Trophoblast cell (in vitro differentiated cells and primary cell): ENCODE results near the gene MIB2.
"Not testable (repeated sequence)": the region's sequence is repeated elsewhere in the genome, so short reads cannot be mapped to it uniquely, and the experiment has no call there.

Experiments used
- DNase-seq, 2 donors: peaks; one replicate each; pipeline ENCODE4 v3.0.0-alpha.2; 2016
- H2AFZ ChIP-seq: 2 replicates; pipeline ENCODE4 v1.6.1; 2013; ENCODE audit warnings: low read length, moderate library complexity, mild to moderate bottlenecking; ENCODE audit not compliant: insufficient read depth, poor library complexity
- H2AK5ac ChIP-seq: 2 replicates; pipeline ENCODE4 v1.6.1; 2013; ENCODE audit warnings: mild to moderate bottlenecking, low read length
- H2BK120ac ChIP-seq: 2 replicates; pipeline ENCODE4 v1.6.1; 2013; ENCODE audit warnings: low read length, mild to moderate bottlenecking, moderate library complexity; ENCODE audit not compliant: insufficient read depth, poor library complexity
- H2BK12ac ChIP-seq: 2 replicates; pipeline ENCODE4 v1.6.1; 2013; ENCODE audit warnings: mild to moderate bottlenecking, low read length, moderate library complexity
- H2BK5ac ChIP-seq: 2 replicates; pipeline ENCODE4 v1.6.1; 2013; ENCODE audit warnings: low read length, low read depth, moderate library complexity, mild to moderate bottlenecking; ENCODE audit not compliant: poor library complexity
- H3K14ac ChIP-seq: 2 replicates; pipeline ENCODE4 v1.6.1; 2013; ENCODE audit warnings: mild to moderate bottlenecking, low read length
- H3K18ac ChIP-seq: 2 replicates; pipeline ENCODE4 v1.6.1; 2013; ENCODE audit warnings: mild to moderate bottlenecking, low read length
- H3K23ac ChIP-seq: 2 replicates; pipeline ENCODE4 v1.6.1; 2013; ENCODE audit warnings: low read length
- H3K27ac ChIP-seq: 2 replicates; pipeline ENCODE4 v1.5.1; 2013; ENCODE audit warnings: low read depth, mild to moderate bottlenecking, inconsistent platforms, low read length, moderate library complexity
- H3K27me3 ChIP-seq: 2 replicates; pipeline ENCODE4 v1.6.1; 2013; ENCODE audit warnings: inconsistent platforms, mild to moderate bottlenecking, low read length, moderate library complexity; ENCODE audit not compliant: insufficient read depth
- H3K36me3 ChIP-seq, 2 experiments: 1 replicate in 1 of 2; 2 replicates in 1 of 2; pipeline ENCODE4 v1.6.1; 2013; ENCODE audit warnings: low read length in 2 of 2, mild to moderate bottlenecking in 2 of 2, moderate library complexity in 1 of 2; ENCODE audit not compliant: insufficient read depth in 2 of 2, control insufficient read depth in 1 of 2
- H3K4ac ChIP-seq: 2 replicates; pipeline ENCODE4 v1.6.1; 2013; ENCODE audit warnings: low read depth, mild to moderate bottlenecking, low read length, moderate library complexity
- H3K4me1 ChIP-seq, 2 experiments: 1 replicate in 1 of 2; 2 replicates in 1 of 2; pipeline ENCODE4 v1.6.1; 2013; ENCODE audit warnings: low read length in 2 of 2, mild to moderate bottlenecking in 2 of 2, moderate library complexity in 1 of 2; ENCODE audit not compliant: insufficient read depth in 2 of 2, control insufficient read depth in 1 of 2
- H3K4me2 ChIP-seq: 2 replicates; pipeline ENCODE4 v1.6.1; 2013; ENCODE audit warnings: inconsistent platforms, mild to moderate bottlenecking, low read length, moderate library complexity
- H3K4me3 ChIP-seq: 2 replicates; pipeline ENCODE4 v1.5.1; 2013; ENCODE audit warnings: mild to moderate bottlenecking, low read depth, low read length, inconsistent platforms
- H3K79me1 ChIP-seq: one replicate; pipeline ENCODE4 v1.6.1; 2013; ENCODE audit warnings: low read length
- H3K79me2 ChIP-seq: 2 replicates; pipeline ENCODE4 v1.6.1; 2013; ENCODE audit warnings: low read length, mild to moderate bottlenecking; ENCODE audit not compliant: control insufficient read depth, insufficient read depth, poor library complexity
- H3K9ac ChIP-seq: 2 replicates; pipeline ENCODE4 v1.6.1; 2013; ENCODE audit warnings: mild to moderate bottlenecking, low read length
- H3K9me3 ChIP-seq: 2 replicates; pipeline ENCODE4 v1.6.1; 2013; ENCODE audit warnings: low read depth, mild to moderate bottlenecking, control low read depth, inconsistent platforms, low read length; ENCODE audit not compliant: insufficient read depth
- H4K12ac ChIP-seq: 2 replicates; pipeline ENCODE4 v1.6.1; 2013; ENCODE audit warnings: low read depth, mild to moderate bottlenecking, low read length, moderate library complexity
- H4K8ac ChIP-seq: 2 replicates; pipeline ENCODE4 v1.6.1; 2013; ENCODE audit warnings: low read depth, mild to moderate bottlenecking, low read length, moderate library complexity
- H4K91ac ChIP-seq: one replicate; pipeline ENCODE4 v1.6.1; 2013; ENCODE audit warnings: low read depth, mild to moderate bottlenecking, low read length, moderate library complexity
- WGBS: extraction: QIAGEN DNeasy Blood & Tissue Kit; methylation state at CpG from one replicate; pipeline ENCODE4 v1.1.7; 2013; ENCODE audit warnings: missing lambda C conversion rate; ENCODE audit not compliant: insufficient read length, insufficient coverage; ENCODE audit errors: extremely low coverage; 5-methylcytosine and 5-hydroxymethylcytosine counted together

The MIB2 gene

GRCh38 chr1:1636621-1637478, 21.6 kb downstream of the MIB2 start:
- H3K4me1 ChIP-seq, DNase-seq, H2BK5ac ChIP-seq, H4K8ac ChIP-seq, H2AK5ac ChIP-seq, H3K4ac ChIP-seq, H4K12ac ChIP-seq, H3K79me1 ChIP-seq, H4K91ac ChIP-seq, H3K4me2 ChIP-seq, H3K27ac ChIP-seq, H3K18ac ChIP-seq, H3K9ac ChIP-seq, H3K14ac ChIP-seq, H2BK120ac ChIP-seq, H3K9me3 ChIP-seq, H2AFZ ChIP-seq, H3K23ac ChIP-seq, H3K4me3 ChIP-seq, H2BK12ac ChIP-seq, H3K79me2 ChIP-seq, H3K27me3 ChIP-seq: not testable (repeated sequence)
- H3K36me3 ChIP-seq: peaks cover 28 to 38% of the 10 kb centered on the region in 2 experiments
- no CpG with 5 or more reads among the region's 37 CpGs for WGBS

DNA sequence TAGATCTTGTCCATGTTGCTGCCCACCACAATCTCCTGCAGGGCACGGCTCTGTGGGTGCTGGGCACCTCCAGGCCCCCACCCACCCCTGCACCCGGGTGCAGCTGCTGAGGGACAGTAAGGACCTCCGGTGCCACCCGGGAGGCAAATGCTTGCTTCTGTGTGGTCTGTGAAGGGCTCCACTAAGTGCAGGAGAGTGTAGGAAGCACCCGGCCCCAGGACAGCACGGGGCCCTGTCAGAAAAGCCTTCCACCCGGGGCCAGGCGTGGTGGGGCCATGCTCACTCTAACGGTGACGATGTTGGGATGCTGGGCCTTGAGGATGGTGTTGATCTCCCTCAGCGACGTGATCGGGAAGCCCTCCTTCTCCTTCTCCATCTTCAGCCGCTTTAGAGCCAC, 22.2 kb downstream of the MIB2 start:
- H3K27me3 ChIP-seq, H2AFZ ChIP-seq, H3K79me1 ChIP-seq, H3K4ac ChIP-seq, H2BK5ac ChIP-seq, H3K4me1 ChIP-seq, H3K9me3 ChIP-seq, H2AK5ac ChIP-seq, H3K14ac ChIP-seq, H3K4me2 ChIP-seq, H3K18ac ChIP-seq, H2BK120ac ChIP-seq, H4K12ac ChIP-seq, H3K79me2 ChIP-seq, H3K27ac ChIP-seq, H4K91ac ChIP-seq, H4K8ac ChIP-seq, H3K4me3 ChIP-seq, DNase-seq, H3K23ac ChIP-seq, H3K9ac ChIP-seq, H2BK12ac ChIP-seq: not testable (repeated sequence)
- no CpG with 5 or more reads among the region's 14 CpGs for WGBS
- peaks cover 28 to 38% of the 10 kb centered on the region in 2 experiments for H3K36me3 ChIP-seq

- H3K23ac ChIP-seq, H2BK120ac ChIP-seq, H3K4me2 ChIP-seq, H3K14ac ChIP-seq, H4K12ac ChIP-seq, H4K91ac ChIP-seq, H3K4me1 ChIP-seq, H4K8ac ChIP-seq, H3K4me3 ChIP-seq, H2AFZ ChIP-seq, H3K27ac ChIP-seq, H3K9me3 ChIP-seq, H2BK12ac ChIP-seq, H3K79me2 ChIP-seq, H3K18ac ChIP-seq, H3K9ac ChIP-seq, H3K27me3 ChIP-seq, H2AK5ac ChIP-seq, DNase-seq, H3K79me1 ChIP-seq, H3K4ac ChIP-seq, H2BK5ac ChIP-seq: not testable (repeated sequence)
- WGBS: no CpG with 5 or more reads among the region's 13 CpGs
- H3K36me3 ChIP-seq: peaks cover 28 to 38% of the 10 kb centered on the region in 2 experiments
These were observed 23.2 kb downstream of the MIB2 start for GRCh38 chr1:1638528-1638927.

- not testable (repeated sequence) for H2BK12ac ChIP-seq, H3K9me3 ChIP-seq, H4K8ac ChIP-seq, H3K18ac ChIP-seq, H3K27me3 ChIP-seq, H3K79me1 ChIP-seq, H3K4ac ChIP-seq, H3K14ac ChIP-seq, H3K4me2 ChIP-seq, H4K91ac ChIP-seq, H3K9ac ChIP-seq, H3K23ac ChIP-seq, H2BK120ac ChIP-seq, H2BK5ac ChIP-seq, H3K79me2 ChIP-seq, H4K12ac ChIP-seq, H2AK5ac ChIP-seq, H3K27ac ChIP-seq, H2AFZ ChIP-seq, H3K4me1 ChIP-seq, H3K4me3 ChIP-seq, DNase-seq
- peaks cover 28 to 38% of the 10 kb centered on the region in 2 experiments for H3K36me3 ChIP-seq
- no CpG with 5 or more reads among the region's 16 CpGs for WGBS
These were observed 24.1 kb downstream of the MIB2 start for GRCh38 chr1:1639368-1639767.
